SK-N-SH treated with all-trans-retinoic acid at 6 μM for 48 hours (cell line): ENCODE measurements around the gene ALOX15B.

Source experiments
- ATAC-seq: fragments of 200-7000 bp; cut with Tn5 transposase; 3 replicates; pipeline ENCODE4 v1.9.1; 2020; ENCODE audit warnings: mild to moderate bottlenecking, moderate library complexity
- ARNTL ChIP-seq: fragments of 450-650 bp; formaldehyde crosslinking; IDR thresholded peaks from 2 replicates; pipeline ENCODE4 v1.5.0; 2020; ENCODE audit warnings: low read depth, mild to moderate bottlenecking, moderate library complexity, borderline replicate concordance
- BACH2 ChIP-seq: fragments of 250-450 bp; sonication (Bioruptor Pico); IDR thresholded peaks from 2 replicates; pipeline ENCODE4 v1.9.0; 2021; ENCODE audit warnings: mild to moderate bottlenecking, borderline replicate concordance
- CREB5 ChIP-seq: fragments of 250-450 bp; sonication (Bioruptor Pico); IDR thresholded peaks from 2 replicates; pipeline ENCODE4 v1.5.1; 2020; ENCODE audit warnings: low read depth, mild to moderate bottlenecking, moderate library complexity
- CSDC2 ChIP-seq: fragments of 250-450 bp; sonication (Bioruptor Pico); IDR thresholded peaks from 2 replicates; pipeline ENCODE4 v1.5.0; 2020; ENCODE audit warnings: mild to moderate bottlenecking, moderate library complexity
- ESRRG ChIP-seq: fragments of 250-450 bp; sonication (Bioruptor Pico); IDR thresholded peaks from 2 replicates; pipeline ENCODE4 v1.6.1; 2021; ENCODE audit warnings: mild to moderate bottlenecking
- GLIS3 ChIP-seq: fragments of 250-450 bp; sonication (Bioruptor Pico); IDR thresholded peaks from 2 replicates; pipeline ENCODE4 v1.5.0; 2020; ENCODE audit warnings: mild to moderate bottlenecking, moderate library complexity
- ISL1 ChIP-seq: fragments of 250-450 bp; sonication (Bioruptor Pico); IDR thresholded peaks from 2 replicates; pipeline ENCODE4 v2.1.2; 2022; ENCODE audit warnings: mild to moderate bottlenecking, moderate library complexity
- OSR1 ChIP-seq: fragments of 250-450 bp; sonication (Bioruptor Pico); IDR thresholded peaks from 2 replicates; pipeline ENCODE4 v1.8.0; 2022; ENCODE audit warnings: moderate library complexity, mild to moderate bottlenecking, inconsistent platforms
- PATZ1 ChIP-seq: fragments of 250-450 bp; sonication (Bioruptor Pico); IDR thresholded peaks from 2 replicates; pipeline ENCODE4 v1.8.0; 2020; ENCODE audit warnings: mild to moderate bottlenecking, moderate library complexity, borderline replicate concordance
- POU6F1 ChIP-seq: fragments of 250-450 bp; sonication (Bioruptor Pico); IDR thresholded peaks from 2 replicates; pipeline ENCODE4 v1.8.0; 2021; ENCODE audit warnings: low read depth, mild to moderate bottlenecking, moderate library complexity, borderline replicate concordance
- PPARA ChIP-seq: fragments of 250-450 bp; sonication (Bioruptor Pico); IDR thresholded peaks from 2 replicates; pipeline ENCODE4 v1.5.0; 2020; ENCODE audit warnings: mild to moderate bottlenecking, borderline replicate concordance
- RARB ChIP-seq: fragments of 250-450 bp; sonication (Bioruptor Pico); IDR thresholded peaks from 2 replicates; pipeline ENCODE4 v1.8.0; 2021; ENCODE audit warnings: mild to moderate bottlenecking, moderate library complexity
- SNAI2 ChIP-seq: fragments of 250-450 bp; sonication (Bioruptor Pico); IDR thresholded peaks from 2 replicates; pipeline ENCODE4 v1.5.0; 2020; ENCODE audit warnings: mild to moderate bottlenecking, moderate library complexity
- TCF4 ChIP-seq: fragments of 250-450 bp; sonication (Bioruptor Pico); IDR thresholded peaks from 2 replicates; pipeline ENCODE4 v1.8.0; 2021; ENCODE audit warnings: mild to moderate bottlenecking, moderate library complexity, borderline replicate concordance
- TOX ChIP-seq: fragments of 250-450 bp; sonication (Bioruptor Pico); IDR thresholded peaks from 2 replicates; pipeline ENCODE4 v1.8.0; 2021; ENCODE audit warnings: mild to moderate bottlenecking, moderate library complexity, borderline replicate concordance
- TSHZ2 ChIP-seq: fragments of 250-450 bp; sonication (Bioruptor Pico); IDR thresholded peaks from 2 replicates; pipeline ENCODE4 v1.5.0; 2020; ENCODE audit warnings: mild to moderate bottlenecking, moderate library complexity
- ZC3H10 ChIP-seq: fragments of 250-450 bp; sonication (Bioruptor Pico); IDR thresholded peaks from 2 replicates; pipeline ENCODE4 v1.5.1; 2021; ENCODE audit warnings: mild to moderate bottlenecking, moderate library complexity
- ZFP30 ChIP-seq: fragments of 450-650 bp; formaldehyde crosslinking; IDR thresholded peaks from 2 replicates; pipeline ENCODE4 v1.5.0; 2022; ENCODE audit warnings: mild to moderate bottlenecking, moderate library complexity
- ZNF565 ChIP-seq: fragments of 450-650 bp; formaldehyde crosslinking; conservative IDR thresholded peaks from 2 replicates; pipeline ENCODE4 v1.5.0; 2020; ENCODE audit warnings: low read depth, mild to moderate bottlenecking, moderate library complexity
- ZNF8 ChIP-seq: fragments of 450-650 bp; formaldehyde crosslinking; IDR thresholded peaks from 2 replicates; pipeline ENCODE4 v1.5.0; 2020; ENCODE audit warnings: mild to moderate bottlenecking, moderate library complexity
- TF ChIP-seq, protein P1 (sequence below): fragments of 250-450 bp; sonication (Bioruptor Pico); IDR thresholded peaks from 2 replicates; pipeline ENCODE4 v1.5.1; 2021; ENCODE audit warnings: mild to moderate bottlenecking, moderate library complexity

ALOX15B gene

GRCh38 chr17:8080208-8080798 is 41.4 kb downstream of the ALOX15B start:
- TF ChIP-seq ISL1 (CRISPR knock-in tag) (no peak), PATZ1 (CRISPR knock-in tag) (no peak), CSDC2 (CRISPR knock-in tag) (no peak), ZNF565 (CRISPR knock-in tag) (no peak), CREB5 (no peak), OSR1 (CRISPR knock-in tag) (no peak), TCF4 (CRISPR knock-in tag) (no peak)
- TF ChIP-seq, protein P1, sequence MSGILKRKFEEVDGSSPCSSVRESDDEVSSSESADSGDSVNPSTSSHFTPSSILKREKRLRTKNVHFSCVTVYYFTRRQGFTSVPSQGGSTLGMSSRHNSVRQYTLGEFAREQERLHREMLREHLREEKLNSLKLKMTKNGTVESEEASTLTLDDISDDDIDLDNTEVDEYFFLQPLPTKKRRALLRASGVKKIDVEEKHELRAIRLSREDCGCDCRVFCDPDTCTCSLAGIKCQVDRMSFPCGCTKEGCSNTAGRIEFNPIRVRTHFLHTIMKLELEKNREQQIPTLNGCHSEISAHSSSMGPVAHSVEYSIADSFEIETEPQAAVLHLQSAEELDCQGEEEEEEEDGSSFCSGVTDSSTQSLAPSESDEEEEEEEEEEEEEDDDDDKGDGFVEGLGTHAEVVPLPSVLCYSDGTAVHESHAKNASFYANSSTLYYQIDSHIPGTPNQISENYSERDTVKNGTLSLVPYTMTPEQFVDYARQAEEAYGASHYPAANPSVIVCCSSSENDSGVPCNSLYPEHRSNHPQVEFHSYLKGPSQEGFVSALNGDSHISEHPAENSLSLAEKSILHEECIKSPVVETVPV, result no peak
- TF ChIP-seq, all 23 proteins: peak for 0
- no peak; the same call in 2 of the 3 replicates for ATAC-seq

GRCh38 chr17:8080799-8081219 is 42.0 kb downstream of the ALOX15B start:
- ATAC-seq, result no peak
- TF ChIP-seq ZNF565 (CRISPR knock-in tag) (no peak), POU6F1 (CRISPR knock-in tag) (no peak), ZC3H10 (CRISPR knock-in tag) (no peak), CSDC2 (CRISPR knock-in tag) (no peak), SNAI2 (no peak), ARNTL (CRISPR knock-in tag) (no peak), PATZ1 (CRISPR knock-in tag) (no peak), GLIS3 (CRISPR knock-in tag) (no peak), BACH2 (no peak), TSHZ2 (CRISPR knock-in tag) (no peak), PPARA (no peak), TOX (CRISPR knock-in tag) (no peak), ISL1 (CRISPR knock-in tag) (no peak), RARB (CRISPR knock-in tag) (no peak), ESRRG (CRISPR knock-in tag) (no peak), ZFP30 (CRISPR knock-in tag) (no peak), ZNF8 (CRISPR knock-in tag) (no peak), OSR1 (CRISPR knock-in tag) (no peak)
- TF ChIP-seq, protein P1, result no peak
- TF ChIP-seq, all 23 proteins: peak for 0
